Tongue (tissue), 2 donors: Measurements from ENCODE around the gene SMAGP. TPM values are rescaled to one million over a fixed set of nuclear protein-coding genes. Genes with fewer than 3 reads are reported as not detected.
"Not testable (repeated sequence)": the region's sequence is repeated elsewhere in the genome, so short reads cannot be mapped to it uniquely, and the experiment has no call there.

Experiments used
- DNase-seq: peaks from one replicate; pipeline ENCODE4 v3.0.0-alpha.2; 2015
- total RNA-seq: library from RNA; depleted of rRNA; stranded (reverse); fragments of >200 nt; gene quantifications from one replicate; pipeline ENCODE4 v1.2.3, GENCODE V29; 2014

The SMAGP gene
- total RNA-seq, 1 donor from 2014 or later: 5.0 TPM

DNA sequence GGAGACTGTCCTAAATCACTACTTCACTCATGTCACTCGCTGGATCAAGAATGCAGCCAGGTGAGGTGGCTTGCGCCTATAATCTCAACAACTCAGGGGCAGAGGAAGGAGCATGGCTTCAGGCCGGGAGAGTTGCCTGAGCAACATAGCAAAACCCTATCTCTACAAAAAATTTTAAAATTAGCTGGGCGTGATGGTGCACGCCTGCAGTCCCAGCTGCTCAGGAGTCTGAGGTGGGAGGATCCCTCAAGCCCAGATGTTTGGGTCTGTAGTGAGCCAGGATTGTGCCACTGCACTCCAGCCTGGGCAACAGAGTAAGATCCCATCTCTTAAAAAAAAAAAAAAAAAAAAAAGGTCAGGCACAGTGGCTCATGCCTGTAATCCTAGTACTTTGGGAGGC, 5.9 kb downstream of the SMAGP start:
- no peak for DNase-seq

DNA sequence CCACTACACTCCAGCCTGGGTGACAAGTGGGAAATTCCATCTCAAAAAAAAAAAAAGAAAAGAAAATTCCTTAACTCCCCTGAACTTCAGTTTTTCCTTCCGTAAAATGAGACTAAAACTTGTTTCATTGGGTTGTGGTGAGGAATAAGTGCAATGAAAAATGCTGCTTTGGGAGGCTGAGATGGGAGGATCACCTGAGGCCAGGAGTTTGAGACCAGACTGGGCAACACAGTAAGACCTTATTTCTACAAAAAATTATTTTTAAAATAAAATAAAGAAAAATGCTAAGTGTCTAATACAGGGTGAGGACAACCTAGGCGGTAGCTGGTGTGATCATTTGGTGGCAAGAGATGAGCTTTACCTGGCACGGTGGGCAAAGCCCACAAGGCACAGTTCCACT, 6.9 kb downstream of the SMAGP start:
- no peak for DNase-seq

DNA sequence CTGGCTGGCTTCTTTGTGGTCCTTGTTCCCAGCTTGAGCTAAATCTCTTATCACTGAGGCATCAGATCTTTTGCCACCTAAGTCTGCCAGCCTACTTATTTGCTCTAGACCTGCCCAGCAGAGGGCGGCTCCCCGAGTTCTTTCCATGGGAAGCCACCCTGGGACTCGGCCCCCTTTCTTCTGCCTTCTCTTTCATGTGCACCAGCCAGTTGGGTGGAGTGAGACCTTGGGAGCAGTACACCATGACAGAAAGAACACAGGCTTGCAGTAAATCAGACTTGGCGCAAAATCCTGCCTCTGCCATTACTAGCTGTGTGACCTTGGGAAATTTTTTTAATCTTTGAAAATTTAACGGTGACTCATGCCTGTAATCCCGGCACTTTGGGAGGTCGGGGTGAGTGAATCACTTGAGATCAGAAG, 7.4 kb downstream of the SMAGP start:
- DNase-seq: no peak

DNA sequence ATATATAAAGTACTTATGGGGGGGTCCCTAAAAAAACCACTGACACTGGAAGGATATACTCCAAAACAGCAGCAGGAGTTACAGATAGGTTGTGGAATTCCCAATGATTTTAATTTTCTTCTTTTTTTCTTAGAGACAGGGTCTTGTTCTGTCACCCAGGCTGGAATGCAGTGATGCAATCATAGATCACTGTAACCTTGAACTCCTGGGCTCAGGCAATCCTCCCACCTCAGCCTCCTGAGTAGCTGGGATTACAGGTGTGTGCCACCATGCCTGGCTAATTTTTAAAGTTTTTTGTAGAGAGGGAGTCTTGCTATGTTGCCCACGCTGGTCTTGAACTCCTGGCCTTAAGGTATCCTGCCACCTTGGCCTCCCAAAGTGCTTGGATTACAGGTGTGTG, 10.6 kb downstream of the SMAGP start:
- DNase-seq: not testable (repeated sequence)

DNA sequence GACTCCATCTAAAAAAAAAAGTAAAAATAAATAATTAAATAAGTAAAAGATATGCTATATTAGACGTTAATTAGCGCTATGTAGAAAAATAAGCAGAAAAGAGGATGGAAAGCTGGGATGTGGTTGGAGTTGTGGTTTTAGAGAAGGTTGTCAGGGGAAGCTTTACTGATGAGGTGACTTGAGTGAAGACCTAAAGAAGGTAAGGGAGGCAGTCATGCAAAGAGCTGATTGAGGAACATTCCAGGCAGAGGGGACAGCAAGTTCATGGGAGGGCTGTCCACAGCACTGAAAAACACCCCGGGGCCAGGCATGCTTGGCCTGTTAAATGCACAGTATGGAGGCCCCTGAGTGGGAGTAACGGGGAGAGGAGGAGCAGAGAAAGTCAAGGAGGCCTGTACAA, 15.7 kb downstream of the SMAGP start:
- DNase-seq: no peak

DNA sequence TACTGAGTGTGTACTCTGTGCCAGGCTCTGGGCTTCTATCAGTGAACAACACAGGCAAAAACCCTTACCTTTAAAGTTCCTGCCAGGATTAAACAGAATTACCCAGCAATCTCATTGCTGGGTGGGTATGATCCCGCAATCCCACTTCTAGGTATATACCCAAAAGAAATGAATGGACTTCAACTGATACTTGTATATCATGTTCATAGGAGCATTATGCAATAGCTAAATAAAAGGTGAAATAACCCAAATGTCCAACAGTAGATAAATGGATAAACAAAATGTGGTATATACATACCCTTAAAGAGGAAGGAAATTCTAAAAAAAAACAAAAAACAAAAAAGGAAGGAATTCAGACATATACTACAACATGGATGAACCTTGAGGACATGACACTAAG, 16.9 kb downstream of the SMAGP start:
- DNase-seq: no peak

DNA sequence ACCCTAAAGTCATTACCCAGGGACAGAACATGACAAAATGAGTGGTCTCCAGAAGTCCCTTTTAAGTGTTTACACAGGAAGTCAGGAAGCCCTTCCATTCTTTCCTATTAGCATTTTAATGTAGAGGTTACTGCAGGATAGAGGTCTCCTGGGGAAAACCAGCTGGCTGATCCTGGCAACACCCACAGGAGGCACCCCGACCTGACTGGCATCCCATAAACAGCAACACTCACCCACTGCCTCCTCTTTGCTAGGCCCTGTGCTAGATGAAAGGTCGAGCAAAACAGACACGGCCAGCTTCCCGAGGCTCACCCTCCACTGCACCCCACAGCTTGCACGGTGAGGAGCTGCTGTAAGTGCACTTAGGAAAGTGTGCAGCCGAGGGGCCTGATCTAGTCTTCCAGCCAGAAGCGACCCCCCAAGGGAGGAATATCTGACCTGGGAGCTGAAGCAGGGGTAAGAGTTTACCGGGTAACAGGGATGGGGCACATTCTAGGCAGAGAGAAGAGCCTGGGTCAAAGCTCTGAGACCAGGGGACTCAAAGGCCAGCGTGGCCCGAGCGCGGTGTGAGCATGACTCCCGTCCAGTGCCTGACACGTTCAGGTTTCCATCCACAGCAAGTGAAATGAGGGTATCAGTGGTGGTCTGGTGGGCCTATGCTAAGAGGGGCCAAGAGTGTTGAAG, 22.6 kb downstream of the SMAGP start:
- no peak for DNase-seq

DNA sequence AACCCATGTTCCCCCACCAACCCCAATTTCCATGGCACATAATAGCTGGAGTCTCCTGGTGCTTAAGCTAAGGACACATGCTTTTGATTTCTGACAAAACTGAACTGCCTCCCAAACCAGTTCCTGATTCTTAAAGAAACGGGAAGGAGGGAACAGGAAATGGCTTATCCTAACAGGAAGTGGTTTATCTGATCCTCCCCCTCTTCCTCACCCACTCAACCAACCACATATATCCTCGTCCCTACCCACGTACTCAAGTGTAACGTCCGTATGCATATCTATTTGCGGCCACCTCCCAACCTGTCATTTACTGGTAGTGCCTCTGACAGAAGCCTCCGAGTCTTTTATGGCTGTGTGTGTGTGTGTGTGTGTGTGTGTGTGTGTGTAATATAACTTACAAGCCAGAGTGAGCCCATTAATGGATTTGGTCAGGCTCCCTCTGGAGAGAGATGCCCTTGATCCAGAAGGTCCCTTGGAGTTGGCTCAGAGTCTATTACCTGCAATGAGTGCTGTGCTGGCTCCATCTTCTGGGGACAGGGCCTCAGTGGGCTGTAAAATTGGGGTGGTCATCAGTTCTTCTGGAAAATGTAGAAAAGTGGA, 23.9 kb downstream of the SMAGP start:
- no peak for DNase-seq

DNA sequence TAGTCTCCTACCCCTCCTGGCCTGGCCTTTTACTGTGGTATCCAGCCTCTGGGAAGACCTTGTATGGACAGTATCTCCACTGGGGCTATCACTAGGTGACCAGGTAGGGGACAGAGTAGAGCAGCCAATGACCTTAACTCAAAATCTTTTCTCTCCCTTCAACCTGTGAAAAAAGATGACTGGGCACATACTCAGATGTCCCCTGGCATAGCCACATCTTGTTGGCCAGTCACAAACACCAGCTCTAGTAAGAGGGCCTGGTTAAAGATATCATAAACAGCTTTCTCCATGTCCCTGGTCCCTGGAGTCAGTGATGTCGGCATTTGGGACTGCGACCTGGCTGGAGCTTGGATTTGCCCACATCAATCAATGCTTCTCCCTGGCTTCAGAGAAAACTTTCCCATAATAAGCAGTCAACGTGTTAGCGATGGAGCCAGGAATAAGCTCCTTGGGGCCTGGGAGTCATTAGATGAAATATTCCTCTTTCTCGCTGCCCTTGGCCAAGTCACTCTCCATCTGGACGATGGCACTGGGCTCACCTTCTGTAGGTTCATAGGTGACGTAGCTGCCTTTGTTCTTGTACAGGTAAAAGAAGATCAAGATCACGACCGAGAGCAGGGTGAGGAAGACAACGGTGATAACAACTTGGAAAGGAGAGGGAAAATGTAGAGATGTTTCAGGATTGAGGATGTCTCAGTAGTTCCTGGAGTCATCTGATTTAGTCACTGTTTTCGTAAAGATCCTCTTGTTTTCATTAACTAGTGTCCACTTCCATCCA, 24.6 kb downstream of the SMAGP start:
- DNase-seq: no peak

DNA sequence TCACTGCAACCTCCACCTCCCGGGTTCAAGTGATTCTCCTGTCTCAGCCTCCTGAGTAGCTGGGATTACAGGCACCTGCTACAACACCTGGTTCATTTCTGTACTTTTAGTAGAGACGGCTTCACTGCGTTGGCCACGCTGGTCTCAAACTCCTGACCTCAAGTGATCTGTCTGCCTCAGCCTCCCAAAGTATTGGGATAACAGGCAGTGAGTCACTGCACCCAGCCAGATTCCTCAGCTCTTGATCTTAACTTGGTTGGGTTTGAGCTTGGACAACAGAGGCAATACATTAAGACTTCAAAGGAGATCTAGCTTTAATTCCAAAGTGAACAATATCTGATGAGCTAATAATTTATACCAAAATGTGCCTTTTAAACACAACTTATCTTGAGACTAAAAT, 25.9 kb downstream of the SMAGP start:
- DNase-seq: no peak

DNA sequence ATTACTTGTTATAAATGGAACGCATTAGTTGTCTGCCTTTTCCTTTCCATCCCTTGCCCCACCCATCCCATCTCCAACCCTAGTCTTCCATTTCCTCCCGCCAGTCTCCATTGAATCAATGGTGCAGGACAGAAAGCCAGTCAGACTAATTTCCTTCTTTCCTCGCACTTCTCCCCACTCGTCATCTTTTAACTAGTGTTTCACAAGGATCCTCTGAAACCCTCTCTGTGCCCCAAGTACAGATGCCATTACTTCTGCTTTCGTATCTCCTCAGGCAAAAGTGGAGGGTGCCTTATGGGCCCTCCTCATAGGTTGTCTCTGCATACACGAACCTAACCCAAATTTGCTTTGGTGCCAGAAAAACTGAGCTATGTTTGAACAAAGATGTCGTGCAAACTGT, 27.3 kb downstream of the SMAGP start:
- DNase-seq: no peak

DNA sequence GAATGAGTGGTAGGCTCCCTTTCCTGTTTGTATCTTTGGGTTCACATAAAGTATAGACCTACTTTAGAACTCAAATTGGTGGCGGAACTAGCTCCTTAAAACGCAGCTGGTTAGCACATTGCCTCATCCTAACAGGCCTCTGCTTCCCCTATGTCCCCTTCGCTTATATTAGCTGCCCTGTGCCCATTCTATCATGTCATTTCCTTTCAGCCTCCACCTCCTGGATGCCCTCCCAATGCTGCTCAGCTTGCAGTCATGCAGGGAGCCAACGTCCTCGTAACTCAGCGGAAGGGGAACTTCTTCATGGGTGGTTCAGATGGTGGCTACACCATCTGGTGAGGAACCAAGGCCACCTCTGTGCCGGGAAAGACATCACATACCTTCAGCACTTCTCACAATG, 28.1 kb downstream of the SMAGP start:
- DNase-seq: no peak

DNA sequence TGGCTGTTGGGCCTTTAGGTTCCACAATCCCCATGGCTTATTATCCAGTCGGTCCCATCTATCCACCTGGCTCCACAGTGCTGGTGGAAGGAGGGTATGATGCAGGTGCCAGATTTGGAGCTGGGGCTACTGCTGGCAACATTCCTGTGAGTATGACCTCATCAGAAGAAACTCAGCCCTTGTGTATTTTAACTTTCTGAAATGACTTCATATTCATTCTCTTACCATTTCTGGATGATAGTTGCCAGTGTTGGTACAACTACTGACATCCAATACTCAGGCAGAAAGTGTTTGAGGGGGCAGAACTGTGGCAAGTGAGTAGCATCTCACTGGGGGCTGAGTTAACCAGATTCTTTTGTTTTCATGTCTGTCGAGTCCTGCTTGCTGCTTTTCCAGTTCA, 29.2 kb downstream of the SMAGP start:
- no peak for DNase-seq

DNA sequence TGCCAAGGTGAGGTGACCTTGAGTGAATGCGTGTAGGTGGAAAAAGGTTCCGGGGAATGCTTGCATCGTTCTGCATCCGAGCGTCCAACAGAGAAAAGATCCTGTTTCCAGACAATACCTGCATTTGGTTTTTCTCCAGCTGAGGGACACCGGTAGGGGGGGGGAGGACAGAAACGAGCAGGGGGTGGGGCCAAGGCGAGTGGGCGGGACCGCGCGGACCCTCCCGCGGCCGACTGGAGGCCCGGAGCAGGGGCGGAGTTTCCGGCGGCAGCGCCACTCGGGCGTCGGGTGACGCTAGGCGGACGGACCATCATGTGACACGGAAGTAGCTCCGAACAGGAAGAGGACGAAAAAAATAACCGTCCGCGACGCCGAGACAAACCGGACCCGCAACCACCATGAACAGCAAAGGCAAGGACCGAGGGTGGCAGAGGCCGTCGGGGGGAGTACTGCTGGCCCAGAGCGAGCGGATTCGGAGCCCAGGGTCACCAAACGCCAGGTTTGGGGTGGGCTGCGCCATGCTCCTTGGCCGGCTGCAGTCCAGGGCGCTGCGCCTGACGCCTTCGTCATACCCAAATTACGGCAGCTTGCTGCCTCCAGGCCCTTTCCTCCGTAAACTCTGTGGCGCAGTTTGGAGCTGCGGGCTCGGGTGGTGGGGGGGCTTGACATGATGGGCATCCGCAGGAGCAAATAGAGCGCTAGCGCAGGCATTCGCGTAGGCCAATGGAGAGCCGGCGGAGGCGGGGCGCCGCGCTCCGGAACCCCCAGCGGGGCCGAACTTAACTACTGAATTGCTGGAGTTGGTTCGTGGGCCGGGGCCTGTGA, 31.5 kb downstream of the SMAGP start, which contains the start of gene DAZAP2:
DAZAP2 (plus strand) TSS at position 317 of the 825 bp plus-strand sequence; CDS start at position 399, 82 bp downstream.
- peak; percentile 98 for DNase-seq

DNA sequence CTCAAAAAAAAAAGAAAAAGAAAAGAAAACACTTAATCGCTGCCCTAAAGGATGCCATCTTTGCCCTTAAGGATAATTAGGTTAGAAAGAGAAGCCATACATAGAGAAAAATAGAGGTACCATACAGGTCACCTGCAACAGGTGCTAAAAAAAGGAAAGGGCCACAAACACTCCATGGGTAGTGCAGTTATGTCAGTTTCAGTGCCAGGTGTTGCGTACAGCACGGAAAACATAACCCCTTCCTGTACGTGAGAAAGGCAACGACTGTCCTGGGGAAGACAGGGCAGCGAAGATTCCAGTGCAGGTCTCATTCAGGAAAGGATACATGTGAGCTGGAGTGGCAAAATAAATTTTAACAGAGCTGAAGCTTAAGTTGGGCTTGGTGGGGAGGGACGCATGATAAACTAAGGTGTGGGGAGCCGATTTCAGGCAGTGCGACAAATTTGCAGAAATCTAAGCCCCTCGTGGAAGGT, 32.1 kb downstream of the SMAGP start:
- no peak for DNase-seq

DNA sequence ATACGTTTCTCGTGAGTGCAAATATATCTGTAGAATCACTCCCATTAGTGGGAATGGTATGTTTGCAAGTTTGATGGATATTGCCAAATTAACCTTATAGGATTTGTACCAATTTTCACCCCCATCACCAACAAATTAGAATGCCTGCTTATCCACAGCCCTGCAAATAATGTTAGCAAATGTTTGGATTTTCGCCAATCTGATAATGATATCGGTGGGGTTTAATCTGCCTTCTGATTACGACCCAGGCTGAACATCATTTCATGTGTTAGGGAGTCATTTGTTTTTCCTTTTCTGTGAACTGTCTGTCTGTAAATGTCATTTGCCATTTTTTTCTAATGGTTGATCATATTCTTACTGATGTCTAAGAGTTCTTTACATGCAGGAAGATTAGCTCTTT, 35.7 kb downstream of the SMAGP start:
- no peak for DNase-seq

DNA sequence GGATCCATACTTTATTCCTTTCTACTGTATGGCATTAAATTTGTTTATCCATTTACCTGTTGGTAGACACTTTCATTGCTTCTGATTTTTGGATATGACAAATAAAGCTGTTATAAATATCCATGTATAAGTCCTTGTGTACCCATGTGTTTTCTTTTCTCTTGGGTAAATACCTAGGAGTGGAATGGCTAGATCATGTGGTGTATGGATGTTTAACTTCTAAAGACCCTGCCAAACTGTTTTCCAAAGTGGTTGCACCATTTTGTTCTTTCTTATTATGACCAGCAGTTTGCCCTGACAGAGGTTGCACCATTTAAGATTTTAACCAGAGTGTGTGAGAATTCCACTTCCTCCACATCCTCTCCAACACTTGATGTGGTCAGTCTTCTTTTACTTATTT, 37.6 kb downstream of the SMAGP start:
- no peak for DNase-seq

DNA sequence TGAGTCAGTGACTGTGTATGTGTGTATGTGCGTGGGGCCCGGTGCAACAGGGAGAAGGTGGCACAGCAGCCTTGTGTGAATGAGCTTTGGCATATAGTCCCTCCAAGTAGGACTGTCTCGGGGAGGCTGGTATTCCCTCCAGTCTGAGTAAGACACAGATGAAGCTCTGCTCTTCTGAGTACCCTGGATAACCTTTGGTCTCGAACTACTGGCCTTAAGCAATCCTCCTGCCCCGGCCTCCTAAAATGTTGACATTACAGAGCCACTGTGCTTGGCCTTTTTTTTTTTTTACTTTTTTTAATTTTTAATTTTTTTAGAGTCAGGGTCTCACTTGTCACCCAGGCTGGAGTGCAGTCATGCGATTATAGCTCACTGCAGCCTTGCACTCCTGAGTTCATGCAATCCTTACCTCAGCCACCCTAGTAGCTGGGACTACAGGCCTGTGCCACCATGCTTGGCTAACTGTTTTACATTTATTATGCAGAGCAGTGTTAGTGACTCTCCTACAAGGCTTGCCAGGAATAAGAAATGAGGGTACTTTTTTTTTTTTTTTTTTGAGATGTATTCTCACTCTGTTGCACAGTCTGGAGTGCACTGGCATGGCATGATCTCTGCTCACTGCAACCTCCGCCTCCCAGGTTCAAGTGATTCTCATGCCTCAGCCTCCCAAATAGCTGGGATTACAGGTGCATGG, 41.0 kb downstream of the SMAGP start:
- DNase-seq: no peak

DNA sequence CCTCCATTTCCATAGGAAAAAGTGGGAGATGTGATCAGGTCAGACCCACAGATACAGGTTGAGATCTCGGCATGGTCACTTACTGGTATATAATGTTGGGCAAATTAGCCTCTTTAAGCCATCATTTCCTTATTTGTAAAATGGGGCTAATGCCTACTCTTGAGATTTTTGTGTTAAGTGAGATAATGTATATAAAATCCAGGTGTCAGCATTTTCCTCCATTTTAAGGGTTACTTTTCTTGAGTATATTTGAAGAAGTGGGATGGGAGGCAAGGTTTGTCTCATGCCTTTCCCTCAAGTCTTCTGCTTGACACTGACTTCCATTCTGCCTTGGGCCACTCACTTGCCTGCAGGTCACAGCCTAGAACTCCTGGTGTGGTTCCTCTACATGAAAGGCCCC, 42.3 kb downstream of the SMAGP start:
- no peak for DNase-seq

DNA sequence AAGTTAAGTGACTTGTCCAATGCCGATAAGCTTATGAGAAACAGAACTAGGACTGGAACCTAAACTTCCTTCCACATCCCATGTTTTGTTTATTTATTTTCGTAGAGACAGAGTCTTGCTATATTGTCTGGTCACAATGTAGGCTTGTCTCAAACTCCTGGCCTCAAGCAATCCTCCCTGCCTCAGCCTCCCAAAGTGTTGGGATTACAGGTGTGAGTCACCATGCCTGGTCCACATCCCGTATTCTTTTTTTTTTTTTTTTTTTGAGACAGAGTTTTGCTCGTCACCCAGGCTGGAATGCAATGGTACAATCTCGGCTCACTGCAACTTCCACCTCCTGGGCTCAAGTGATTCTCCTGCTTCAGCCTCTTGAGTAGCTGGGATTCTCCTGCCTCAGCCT, 43.1 kb downstream of the SMAGP start:
- DNase-seq: not testable (repeated sequence)

DNA sequence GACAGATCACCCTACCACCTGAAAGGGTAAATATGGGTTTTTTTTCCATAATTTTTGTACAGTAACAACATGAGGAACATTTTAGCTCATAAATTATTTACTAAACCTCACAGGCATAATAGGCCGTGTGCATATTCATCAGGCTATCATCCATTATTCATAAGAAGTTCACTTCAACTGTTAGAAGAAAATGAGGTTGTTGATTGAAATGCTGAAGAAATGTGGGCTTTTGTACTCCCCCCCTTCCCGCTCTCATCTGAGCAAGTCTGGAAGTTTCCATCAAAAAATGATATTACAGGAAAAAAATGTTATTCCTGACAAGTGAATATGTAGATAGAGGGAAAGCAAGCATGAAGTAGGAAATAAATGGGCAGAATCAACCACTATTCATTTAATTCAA, 44.4 kb downstream of the SMAGP start:
- no peak for DNase-seq

DNA sequence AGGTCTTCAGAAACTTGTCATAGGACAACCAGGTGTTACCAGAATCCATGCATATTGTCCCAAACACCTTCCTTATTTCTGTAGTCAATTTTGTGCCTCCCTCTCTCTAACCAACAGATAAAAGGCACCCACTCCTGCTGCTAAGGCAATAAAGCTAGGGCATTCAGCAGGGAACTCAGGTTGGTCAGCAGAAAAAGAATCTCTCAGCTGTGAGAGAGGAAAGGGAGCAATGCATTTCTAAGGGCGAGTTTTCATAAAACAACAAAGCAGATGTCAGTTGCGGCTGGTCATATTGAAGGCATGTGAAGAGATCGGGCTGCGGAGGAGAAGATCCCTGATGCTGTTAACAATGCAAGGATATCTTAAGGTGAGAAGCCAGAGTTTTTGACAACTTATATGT, 45.0 kb downstream of the SMAGP start:
- no peak for DNase-seq
